Uterus (tissue), 4 donors: Measurements from ENCODE around the gene OBSCN. TPM values are rescaled to one million over a fixed set of nuclear protein-coding genes. Genes with fewer than 3 reads are reported as not detected.

Source experiments
- DNase-seq, 2 donors: peaks; one replicate each; pipeline ENCODE4 v3.0.0-alpha.2; 2019 to 2020
- H3K27ac ChIP-seq, 2 donors: fragments of 200-600 bp; sonication (generic); 1 replicate in 1 of 2; 2 replicates in 1 of 2; pipeline ENCODE4 v1.5.1; 2016 to 2018
- H3K27me3 ChIP-seq, 2 donors: fragments of 200-600 bp; sonication (generic); one replicate each; pipeline ENCODE4 v1.5.1; 2018 to 2019; ENCODE audit warnings: control low read depth in 1 of 2
- H3K36me3 ChIP-seq, 2 donors: fragments of 200-600 bp; sonication (generic); one replicate each; pipeline ENCODE4 v1.5.1; 2019; ENCODE audit warnings: control low read depth in 1 of 2
- H3K4me1 ChIP-seq, 2 donors: fragments of 200-600 bp; sonication (generic); one replicate each; pipeline ENCODE4 v1.5.1; 2018 to 2019; ENCODE audit warnings: control low read depth in 1 of 2
- H3K4me3 ChIP-seq, 2 donors: fragments of 200-600 bp; sonication (generic); 1 replicate in 1 of 2; 2 replicates in 1 of 2; pipeline ENCODE4 v1.5.1; 2018 to 2019; ENCODE audit warnings: mild to moderate bottlenecking in 1 of 2
- H3K9me3 ChIP-seq, 2 donors: fragments of 200-600 bp; sonication (generic); one replicate each; pipeline ENCODE4 v1.5.1; 2019; ENCODE audit warnings: control low read depth in 1 of 2
- POLR2A ChIP-seq, 2 donors: fragments of 450-650 bp; IDR thresholded peaks; one replicate each; pipeline ENCODE4 v1.6.1; 2016; ENCODE audit warnings: antibody characterized with exemption in 2 of 2, mild to moderate bottlenecking in 1 of 2, moderate library complexity in 1 of 2
- intact Hi-C: fragments of 100-400 bp; cut with DNase I; formaldehyde crosslinking; loops from one replicate; pipeline ENCODE4 v1.15.1; 2023; ENCODE audit warnings: low total_unique reads
- total RNA-seq, 4 donors: library from RNA; depleted of rRNA in 3 of 4; stranded (reverse); fragments of >200 nt in 3 of 4; gene quantifications; one replicate each; pipeline versions ENCODE4 v1.1.0 to v1.2.4, GENCODE V29; 2014 to 2023
- TF ChIP-seq, protein P1 (sequence below), 4 experiments: fragments of 200-600 bp in 2 of 4; fragments of 450-650 bp in 2 of 4; sonication (generic) in 2 of 4; IDR thresholded peaks; one replicate each; pipeline ENCODE4 v1.5.1; 2016 to 2019; ENCODE audit warnings: antibody characterized with exemption in 4 of 4, mild to moderate bottlenecking in 2 of 4, moderate library complexity in 1 of 4
- donor health status: DM: yes; HTN: yes; CAD: no.

OBSCN gene
- total RNA-seq, 4 donors from 2014 or later: 5.9 to 53.2 (median 22.4) TPM

DNA sequence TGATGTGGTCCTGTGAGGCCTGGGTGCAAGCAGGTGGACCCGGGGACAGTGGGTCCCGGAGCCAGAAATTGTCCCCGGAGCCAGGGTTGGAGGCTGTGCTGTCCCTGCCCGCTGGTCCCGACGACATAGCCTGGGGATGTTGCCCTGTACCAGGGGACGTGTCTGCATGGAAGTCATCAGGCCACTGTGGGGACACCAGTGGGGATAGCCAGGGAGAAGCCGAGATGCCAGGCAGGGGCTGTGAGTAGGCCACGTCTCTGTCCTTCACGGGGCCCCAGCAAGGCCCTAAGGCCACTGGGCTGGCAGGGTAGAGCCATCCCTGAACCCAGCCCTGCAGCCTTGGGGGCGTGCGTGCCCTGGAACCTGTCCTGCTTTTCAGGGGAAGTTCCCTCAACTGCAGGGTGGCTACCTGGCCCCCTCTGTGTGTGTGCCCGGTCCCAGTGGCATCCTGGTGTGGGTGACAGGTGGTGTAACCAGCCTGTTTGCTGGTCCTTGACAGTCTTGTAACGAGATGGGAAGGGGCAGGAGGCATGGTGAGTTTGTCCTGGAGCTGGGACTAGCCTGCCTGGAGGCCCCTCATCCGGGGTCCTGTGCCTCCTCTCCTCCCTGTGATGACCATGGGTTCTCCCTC is 73.2 kb downstream of the OBSCN start:
- intact Hi-C loops: no loop called here

DNA sequence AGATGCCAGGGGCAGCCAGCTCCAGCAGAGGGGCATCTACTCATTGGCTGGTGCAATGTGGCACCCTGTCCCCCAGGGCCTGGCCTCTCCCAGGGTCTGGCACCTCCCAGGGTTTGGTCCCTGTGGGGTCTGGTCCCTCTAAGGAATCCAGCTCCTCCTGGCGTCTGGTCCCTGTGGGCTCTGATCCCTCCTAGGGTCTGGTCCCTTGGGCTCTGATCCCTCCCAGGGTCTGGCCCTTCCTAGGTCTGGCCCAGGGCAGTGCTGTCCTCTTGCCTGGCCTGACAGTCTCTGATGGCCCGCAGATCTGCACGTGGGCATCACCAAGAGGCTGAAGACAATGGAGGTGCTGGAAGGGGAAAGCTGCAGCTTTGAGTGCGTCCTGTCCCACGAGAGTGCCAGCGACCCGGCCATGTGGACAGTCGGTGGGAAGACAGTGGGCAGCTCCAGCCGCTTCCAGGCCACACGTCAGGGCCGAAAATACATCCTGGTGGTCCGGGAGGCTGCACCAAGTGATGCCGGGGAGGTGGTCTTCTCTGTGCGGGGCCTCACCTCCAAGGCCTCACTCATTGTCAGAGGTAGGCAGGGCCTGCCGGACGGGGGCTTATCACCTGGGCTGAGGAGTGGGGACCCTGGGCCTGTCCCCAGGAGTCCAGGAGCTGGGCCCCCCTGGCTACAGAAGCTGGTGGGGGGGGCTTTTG is 73.9 kb downstream of the OBSCN start:
- Histone ChIP-seq H3K27me3 (no peaks in the 10 kb centered on the region), H3K36me3 (no peaks in the 10 kb centered on the region), H3K4me3 (no peak overlapping the region), H3K27ac (no peak overlapping the region), H3K9me3 (no peaks in the 10 kb centered on the region), H3K4me1 (no peaks in the 10 kb centered on the region)
- intact Hi-C loops: no loop called here
- no peak for DNase-seq
- TF ChIP-seq, protein P1, sequence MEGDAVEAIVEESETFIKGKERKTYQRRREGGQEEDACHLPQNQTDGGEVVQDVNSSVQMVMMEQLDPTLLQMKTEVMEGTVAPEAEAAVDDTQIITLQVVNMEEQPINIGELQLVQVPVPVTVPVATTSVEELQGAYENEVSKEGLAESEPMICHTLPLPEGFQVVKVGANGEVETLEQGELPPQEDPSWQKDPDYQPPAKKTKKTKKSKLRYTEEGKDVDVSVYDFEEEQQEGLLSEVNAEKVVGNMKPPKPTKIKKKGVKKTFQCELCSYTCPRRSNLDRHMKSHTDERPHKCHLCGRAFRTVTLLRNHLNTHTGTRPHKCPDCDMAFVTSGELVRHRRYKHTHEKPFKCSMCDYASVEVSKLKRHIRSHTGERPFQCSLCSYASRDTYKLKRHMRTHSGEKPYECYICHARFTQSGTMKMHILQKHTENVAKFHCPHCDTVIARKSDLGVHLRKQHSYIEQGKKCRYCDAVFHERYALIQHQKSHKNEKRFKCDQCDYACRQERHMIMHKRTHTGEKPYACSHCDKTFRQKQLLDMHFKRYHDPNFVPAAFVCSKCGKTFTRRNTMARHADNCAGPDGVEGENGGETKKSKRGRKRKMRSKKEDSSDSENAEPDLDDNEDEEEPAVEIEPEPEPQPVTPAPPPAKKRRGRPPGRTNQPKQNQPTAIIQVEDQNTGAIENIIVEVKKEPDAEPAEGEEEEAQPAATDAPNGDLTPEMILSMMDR (IDR thresholded peaks at IDR 0.05): no peak
- TF ChIP-seq POLR2A (IDR thresholded peaks at IDR 0.05): no peak

More for the DNA sequence above, 73.2 kb downstream of the OBSCN start:
- no peak overlapping the region for H3K27ac ChIP-seq
- H3K27me3 ChIP-seq: no peaks in the 10 kb centered on the region
- no peaks in the 10 kb centered on the region for H3K36me3 ChIP-seq
- H3K4me1 ChIP-seq: no peaks in the 10 kb centered on the region
- H3K9me3 ChIP-seq: no peaks in the 10 kb centered on the region
- TF ChIP-seq, protein P1 (IDR thresholded peaks at IDR 0.05): no peak
- TF ChIP-seq POLR2A (IDR thresholded peaks at IDR 0.05): no peak
- H3K4me3 ChIP-seq: no peak overlapping the region
- peak in 1 of 2 donors; percentile 12 for DNase-seq

DNA sequence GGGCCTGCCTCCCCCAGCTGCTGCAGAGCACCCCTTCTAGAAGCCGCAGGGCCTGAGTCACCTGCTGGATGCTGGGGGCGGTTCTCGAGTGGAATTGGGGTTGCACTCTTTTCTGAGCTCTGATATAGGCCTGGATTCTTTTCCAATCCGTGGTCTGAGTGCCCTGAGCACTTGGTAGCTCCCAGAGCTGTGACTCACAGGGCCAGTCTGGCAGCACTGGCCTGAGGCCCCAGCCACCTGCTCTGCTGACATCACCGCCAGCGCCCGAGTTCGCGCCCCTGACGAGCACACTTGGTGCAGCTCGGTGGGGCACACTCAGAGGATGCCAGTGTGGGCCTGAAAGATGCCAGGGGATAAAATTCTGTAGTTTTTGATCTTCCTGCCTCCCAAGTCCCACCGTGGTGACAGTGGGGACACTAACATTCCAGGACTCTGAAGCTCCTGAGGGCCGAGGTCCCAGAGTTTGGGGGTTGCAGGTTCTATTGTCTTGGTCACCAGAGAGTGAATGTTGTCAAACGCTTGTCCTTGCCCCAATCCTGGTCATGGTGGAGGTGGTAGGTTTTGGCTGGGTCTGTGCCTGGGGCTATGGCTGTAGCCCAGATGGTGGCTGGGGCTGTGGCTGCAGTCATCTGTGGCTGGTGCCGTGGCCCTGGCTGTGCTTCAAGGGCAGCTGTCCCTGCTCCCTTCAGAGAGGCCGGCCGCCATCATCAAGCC is 74.6 kb downstream of the OBSCN start:
- H3K27ac ChIP-seq: no peak overlapping the region
- no peak for DNase-seq
- H3K27me3 ChIP-seq: no peaks in the 10 kb centered on the region
- H3K4me3 ChIP-seq: no peak overlapping the region
- TF ChIP-seq POLR2A (IDR thresholded peaks at IDR 0.05): no peak
- TF ChIP-seq, protein P1 (IDR thresholded peaks at IDR 0.05): no peak
- no peaks in the 10 kb centered on the region for H3K4me1 ChIP-seq
- no peaks in the 10 kb centered on the region for H3K36me3 ChIP-seq
- H3K9me3 ChIP-seq: no peaks in the 10 kb centered on the region
- intact Hi-C loops: no loop called here

DNA sequence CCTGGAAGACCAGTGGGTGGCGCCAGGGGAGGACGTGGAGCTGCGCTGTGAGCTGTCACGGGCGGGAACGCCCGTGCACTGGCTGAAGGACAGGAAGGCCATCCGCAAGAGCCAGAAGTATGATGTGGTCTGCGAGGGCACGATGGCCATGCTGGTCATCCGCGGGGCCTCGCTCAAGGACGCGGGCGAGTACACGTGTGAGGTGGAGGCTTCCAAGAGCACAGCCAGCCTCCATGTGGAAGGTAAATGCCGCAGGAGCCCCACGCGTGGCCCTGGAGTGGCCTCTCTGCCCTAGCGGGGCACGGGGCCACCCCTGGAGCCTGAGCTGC is 75.2 kb downstream of the OBSCN start:
- intact Hi-C loops: no loop called here
- H3K36me3 ChIP-seq: no peaks in the 10 kb centered on the region

More for the DNA sequence above, 75.2 kb downstream of the OBSCN start:
- Histone ChIP-seq H3K4me3 (no peak overlapping the region), H3K27ac (no peak overlapping the region), H3K4me1 (no peaks in the 10 kb centered on the region), H3K27me3 (no peaks in the 10 kb centered on the region), H3K9me3 (no peaks in the 10 kb centered on the region)
- DNase-seq: peak in 1 of 2 donors; percentile 8
- TF ChIP-seq, protein P1 (IDR thresholded peaks at IDR 0.05): no peak
- no peak for TF ChIP-seq POLR2A (IDR thresholded peaks at IDR 0.05)
